Immature natural killer cell (primary cell): ENCODE results near the gene FBLN1. TPM values are rescaled to one million over a fixed set of nuclear protein-coding genes. Genes with fewer than 3 reads are reported as not detected.

Experiments
- DNase-seq, 3 donors: peaks; one replicate each; pipeline ENCODE4 v3.0.0; 2022; ENCODE audit warnings: mixed read lengths in 1 of 3
- H3K27ac Mint-ChIP-seq, 6 donors: one replicate each; pipeline ENCODE4 v1.8.0; 2020; ENCODE audit warnings: mixed read lengths in 6 of 6, mild to moderate bottlenecking in 5 of 6, inconsistent platforms in 4 of 6, moderate library complexity in 3 of 6
- H3K27me3 Mint-ChIP-seq, 3 donors: one replicate each; pipeline ENCODE4 v1.8.0; 2020 to 2021; ENCODE audit warnings: low read depth in 3 of 3, mild to moderate bottlenecking in 3 of 3, mixed read lengths in 3 of 3, moderate library complexity in 3 of 3, inconsistent platforms in 1 of 3
- H3K36me3 Mint-ChIP-seq, 3 donors: one replicate each; pipeline ENCODE4 v1.8.0; 2020; ENCODE audit warnings: mixed read lengths in 3 of 3, inconsistent platforms in 2 of 3, mild to moderate bottlenecking in 2 of 3
- H3K4me1 Mint-ChIP-seq, 2 donors: one replicate each; pipeline ENCODE4 v1.8.0; 2020; ENCODE audit warnings: inconsistent platforms in 2 of 2, mild to moderate bottlenecking in 2 of 2, mixed read lengths in 2 of 2, moderate library complexity in 1 of 2
- H3K4me3 Mint-ChIP-seq, 5 donors: one replicate each; pipeline ENCODE4 v1.8.0; 2020; ENCODE audit warnings: mild to moderate bottlenecking in 5 of 5, mixed read lengths in 5 of 5, inconsistent platforms in 3 of 5, moderate library complexity in 3 of 5
- H3K9me3 Mint-ChIP-seq, 6 donors: one replicate each; pipeline ENCODE4 v1.8.0; 2020; ENCODE audit warnings: mild to moderate bottlenecking in 6 of 6, mixed read lengths in 6 of 6, inconsistent platforms in 4 of 6, moderate library complexity in 3 of 6
- polyA plus RNA-seq, 3 donors: library from polyadenylated mRNA; unstranded; fragments of 300-500 nt; fragmentation: Illumina TruSeq; gene quantifications; one replicate each; pipeline ENCODE4 v1.2.3, GENCODE V29; 2021

FBLN1 gene
- polyA plus RNA-seq, 3 donors from 2014 or later, result not detected

DNA sequence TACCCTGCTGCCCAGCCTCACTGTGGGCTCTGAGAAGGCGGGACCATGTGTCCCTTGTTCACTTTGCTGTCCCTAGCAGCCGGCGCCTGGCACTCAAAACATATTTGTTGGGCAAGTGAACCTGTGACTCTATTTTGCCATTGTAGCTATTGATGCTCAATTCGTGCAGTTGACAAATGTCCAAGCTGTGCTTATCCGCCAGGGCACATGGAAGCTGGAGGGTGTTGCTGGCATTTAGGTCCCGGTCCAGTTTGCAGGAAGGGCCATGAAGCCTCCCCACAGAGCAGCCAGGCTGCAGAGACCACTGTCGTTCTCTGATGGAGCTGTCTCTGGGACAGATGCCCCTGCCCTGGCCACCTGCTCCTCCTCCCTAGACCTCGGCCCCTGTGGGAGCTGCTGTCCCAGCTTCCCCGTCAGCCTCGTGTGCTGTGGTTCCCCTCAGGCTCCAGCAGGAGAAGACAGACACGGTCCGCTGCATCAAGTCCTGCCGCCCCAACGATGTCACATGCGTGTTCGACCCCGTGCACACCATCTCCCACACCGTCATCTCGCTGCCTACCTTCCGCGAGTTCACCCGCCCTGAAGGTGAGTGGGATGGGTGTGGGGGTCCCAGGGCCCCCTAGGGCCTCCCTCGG, 71.5 kb downstream of the FBLN1 start:
- Mint-ChIP-seq H3K36me3 (peaks cover 0 to 4% (median 0%) of the 10 kb centered on the region in 3 donors), H3K27me3 (peaks cover 0 to 5% (median 2%) of the 10 kb centered on the region in 3 donors), H3K27ac (no peak overlapping the region), H3K4me1 (no peaks in the 10 kb centered on the region), H3K4me3 (no peak overlapping the region), H3K9me3 (peaks cover 5 to 21% (median 8%) of the 10 kb centered on the region in 6 donors)
- no peak for DNase-seq

DNA sequence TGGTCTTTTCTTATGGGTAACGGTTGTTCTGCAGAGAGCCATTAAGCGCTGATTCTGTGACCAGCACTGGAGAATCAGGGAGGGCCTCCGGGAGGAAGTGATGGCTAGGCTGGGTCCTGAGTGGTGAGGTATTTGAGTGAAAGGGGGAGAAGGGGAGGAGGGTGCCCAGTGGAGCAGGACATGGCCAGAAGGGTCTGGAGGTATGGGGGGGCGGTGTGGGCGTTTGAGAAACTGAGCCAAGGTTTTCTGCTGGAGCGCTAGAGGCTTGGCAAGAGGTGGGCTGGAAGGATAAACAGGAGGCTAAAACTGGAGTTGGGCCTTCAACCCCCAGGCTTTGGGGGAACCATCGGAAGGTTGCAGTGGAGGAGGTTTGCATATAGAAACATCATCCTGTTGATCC, 72.5 kb downstream of the FBLN1 start:
- DNase-seq, result no peak
- Mint-ChIP-seq H3K4me1 (no peaks in the 10 kb centered on the region), H3K36me3 (peaks cover 0 to 4% (median 0%) of the 10 kb centered on the region in 3 donors), H3K4me3 (no peak overlapping the region), H3K9me3 (peaks cover 5 to 13% (median 7%) of the 10 kb centered on the region in 6 donors), H3K27me3 (peaks cover 0 to 3% (median 2%) of the 10 kb centered on the region in 3 donors), H3K27ac (no peak overlapping the region)

DNA sequence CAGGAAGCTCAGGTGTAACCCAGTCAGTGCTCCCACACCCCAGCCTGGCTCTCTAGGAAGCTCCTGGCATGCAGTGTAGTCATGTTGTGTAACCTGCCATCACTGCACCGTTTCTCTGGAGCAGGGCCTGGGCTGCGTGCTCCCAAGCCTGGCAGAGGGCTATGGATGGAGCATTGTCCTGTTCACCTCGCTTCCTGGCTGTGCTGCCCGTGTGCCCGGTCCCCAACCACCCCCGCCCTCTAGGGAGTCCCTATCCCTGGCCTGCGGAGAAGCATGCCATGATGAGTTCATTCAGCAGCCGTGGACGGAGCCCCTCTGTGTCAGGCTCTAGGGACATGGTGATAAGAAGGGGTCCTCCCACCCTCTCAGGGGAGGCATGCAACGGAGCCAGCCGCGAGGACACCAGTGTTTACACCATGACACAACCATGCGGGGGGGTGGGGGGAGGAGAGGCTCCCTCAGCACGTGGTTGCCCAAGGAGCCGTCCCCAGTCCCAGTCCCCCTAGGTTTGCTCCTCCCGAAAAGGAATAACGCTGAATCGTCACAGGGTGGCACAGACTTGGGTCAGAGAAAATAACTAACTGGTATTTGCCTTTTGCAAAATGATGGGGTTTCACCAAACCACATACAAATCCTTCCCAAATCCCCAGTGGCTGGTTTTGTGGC, 73.1 kb downstream of the FBLN1 start:
- Mint-ChIP-seq H3K4me1 (no peaks in the 10 kb centered on the region), H3K36me3 (peaks cover 0 to under 1% (median 0%) of the 10 kb centered on the region in 3 donors), H3K9me3 (peaks cover 0 to 8% (median 2%) of the 10 kb centered on the region in 6 donors), H3K4me3 (no peak overlapping the region), H3K27me3 (peaks cover 0 to 3% (median 2%) of the 10 kb centered on the region in 3 donors), H3K27ac (no peak overlapping the region)
- no peak for DNase-seq

DNA sequence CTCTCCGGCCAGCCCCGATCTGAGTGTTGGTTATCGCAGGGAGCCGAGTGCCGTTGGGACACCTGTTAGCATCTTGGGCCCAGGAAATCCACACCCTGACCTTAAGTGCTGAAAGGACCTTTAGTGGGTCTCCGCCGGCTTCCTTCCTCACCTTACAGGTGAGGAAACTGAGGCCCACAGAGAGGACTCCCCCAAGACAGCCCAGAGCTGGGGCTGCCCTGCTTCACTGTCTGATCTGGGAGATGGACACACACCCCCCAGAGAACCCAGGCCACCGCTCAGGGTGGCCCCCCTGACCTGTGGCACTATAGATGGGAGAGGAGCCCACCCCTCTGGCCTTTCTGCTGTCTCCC, 73.6 kb downstream of the FBLN1 start:
- Mint-ChIP-seq H3K27ac (peak overlapping the region in 1 of 6 donors; percentile 73), H3K4me1 (peaks cover 0 to 5% of the 10 kb centered on the region in 2 donors), H3K4me3 (no peak overlapping the region), H3K36me3 (no peaks in the 10 kb centered on the region), H3K9me3 (peaks cover 0 to 5% (median under 1%) of the 10 kb centered on the region in 6 donors), H3K27me3 (peaks cover 0 to 4% (median 3%) of the 10 kb centered on the region in 3 donors)
- no peak for DNase-seq

DNA sequence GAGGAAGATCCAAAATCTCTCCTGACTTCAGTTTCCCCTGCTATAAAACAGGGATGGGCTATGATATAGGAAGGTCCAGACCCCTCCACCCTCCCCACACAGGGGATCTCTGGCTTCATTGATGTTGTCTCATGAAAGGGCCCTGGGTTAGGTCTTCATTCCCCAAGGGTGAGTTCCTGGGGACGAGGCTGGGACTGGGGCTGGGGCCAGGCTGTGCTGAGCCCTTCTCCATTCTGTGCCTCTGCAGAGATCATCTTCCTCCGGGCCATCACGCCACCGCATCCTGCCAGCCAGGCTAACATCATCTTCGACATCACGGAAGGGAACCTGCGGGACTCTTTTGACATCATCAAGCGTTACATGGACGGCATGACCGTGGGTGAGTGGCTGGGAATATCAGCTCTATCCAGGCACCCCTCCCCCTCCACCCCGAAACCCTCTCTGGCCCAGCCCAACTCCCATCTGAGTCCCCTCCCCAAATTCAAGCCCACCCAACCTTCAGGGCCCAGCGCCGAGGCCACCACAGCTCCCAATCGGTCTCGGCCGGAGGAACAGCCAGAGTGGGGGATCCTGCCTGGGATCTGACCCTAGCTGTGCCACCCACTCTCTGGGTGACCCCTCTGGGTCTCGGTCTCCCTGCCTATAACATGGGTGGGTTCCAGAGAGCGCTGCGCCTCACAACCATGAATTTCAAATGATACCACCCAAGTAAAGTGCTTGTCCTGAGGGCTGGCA, 74.2 kb downstream of the FBLN1 start:
- H3K4me3 Mint-ChIP-seq, result no peak overlapping the region
- peaks cover 1 to 9% of the 10 kb centered on the region in 2 donors for H3K4me1 Mint-ChIP-seq
- H3K36me3 Mint-ChIP-seq, result no peaks in the 10 kb centered on the region
- peaks cover 0 to 4% (median 3%) of the 10 kb centered on the region in 3 donors for H3K27me3 Mint-ChIP-seq
- peak overlapping the region in 1 of 6 donors; percentile 73 for H3K27ac Mint-ChIP-seq
- peaks cover 0 to 2% (median 0%) of the 10 kb centered on the region in 6 donors for H3K9me3 Mint-ChIP-seq
- no peak for DNase-seq

DNA sequence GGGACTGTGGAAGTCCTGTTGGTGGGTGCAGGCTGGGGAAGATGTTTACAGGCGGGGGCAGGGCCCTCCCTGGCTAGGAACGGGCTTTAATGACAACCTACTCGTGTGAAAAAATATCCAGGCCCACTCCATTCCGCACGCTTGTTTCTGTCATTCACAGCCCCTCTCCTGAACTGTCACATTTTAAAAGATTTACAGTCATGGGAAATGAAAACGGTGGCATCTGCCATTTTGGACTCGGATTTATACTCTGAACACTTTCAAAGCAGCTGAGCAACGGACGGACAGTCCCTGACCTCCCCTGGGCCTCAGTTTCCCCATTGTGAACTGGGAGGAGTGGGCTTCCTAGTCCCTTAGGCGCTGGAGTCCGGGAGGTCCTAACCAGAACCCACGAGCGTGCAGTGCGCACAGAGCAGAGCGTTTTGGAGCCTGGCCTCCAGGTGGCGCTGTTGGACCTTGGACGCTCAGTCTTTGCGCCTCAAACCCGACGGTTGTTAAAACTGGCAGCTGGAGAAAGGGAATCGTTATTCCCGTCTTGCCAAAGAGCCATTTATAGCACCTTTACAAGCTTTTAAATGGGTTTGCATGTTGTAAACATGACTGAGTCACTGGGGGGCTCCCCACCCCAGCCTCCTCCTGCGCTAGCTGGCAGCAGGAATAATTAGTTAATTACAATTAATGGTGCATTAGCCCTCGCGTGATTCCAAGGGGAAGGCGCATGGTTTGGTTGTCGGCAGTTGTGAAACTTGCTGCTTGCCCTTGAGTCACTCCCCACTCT, 75.3 kb downstream of the FBLN1 start:
- Mint-ChIP-seq H3K4me3 (no peak overlapping the region), H3K27ac (peak overlapping the region in 1 of 6 donors; percentile 17), H3K4me1 (peaks cover 1 to 11% of the 10 kb centered on the region in 2 donors), H3K36me3 (no peaks in the 10 kb centered on the region), H3K27me3 (peaks cover 0 to 4% (median 3%) of the 10 kb centered on the region in 3 donors), H3K9me3 (peaks cover 0 to 2% (median 0%) of the 10 kb centered on the region in 6 donors)
- peak; percentile 58 to 68 (median 65) for DNase-seq

DNA sequence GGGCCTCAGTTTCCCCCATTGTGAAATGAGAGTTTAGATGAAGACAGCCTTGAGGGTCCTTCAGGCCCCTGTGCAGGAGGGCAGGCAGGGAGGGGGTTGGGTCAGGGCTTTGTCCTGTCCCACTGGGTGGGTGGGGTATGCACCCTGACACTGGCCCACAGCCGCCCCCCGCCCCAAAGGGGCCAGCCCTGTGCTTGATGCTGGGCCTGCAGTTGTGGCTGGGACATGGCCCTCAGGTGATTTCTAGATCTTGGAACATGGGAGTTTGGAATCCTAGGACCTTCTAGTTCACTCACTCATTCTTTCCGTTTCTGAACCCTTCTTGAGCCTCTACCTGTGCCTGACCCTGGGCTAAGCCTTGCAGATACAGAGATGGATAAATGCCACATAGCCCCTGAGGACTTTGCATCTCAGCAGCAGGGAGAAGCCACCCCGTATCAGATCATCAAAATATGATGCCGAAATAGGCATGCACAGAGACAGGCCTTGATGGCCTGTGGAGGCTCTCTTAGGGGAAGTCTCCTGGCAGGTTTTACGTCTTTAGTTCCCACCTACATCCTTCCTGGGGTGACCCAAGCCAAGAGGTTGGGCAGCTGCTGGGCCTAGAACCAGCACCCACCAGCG, 76.0 kb downstream of the FBLN1 start:
- no peaks in the 10 kb centered on the region for H3K36me3 Mint-ChIP-seq
- H3K27me3 Mint-ChIP-seq, result peaks cover 0 to 4% (median 3%) of the 10 kb centered on the region in 3 donors
- no peak for DNase-seq
- H3K27ac Mint-ChIP-seq, result no peak overlapping the region
- no peak overlapping the region for H3K4me3 Mint-ChIP-seq
- H3K4me1 Mint-ChIP-seq, result peaks cover 6 to 18% of the 10 kb centered on the region in 2 donors
- peaks cover 0 to 2% (median 0%) of the 10 kb centered on the region in 6 donors for H3K9me3 Mint-ChIP-seq

DNA sequence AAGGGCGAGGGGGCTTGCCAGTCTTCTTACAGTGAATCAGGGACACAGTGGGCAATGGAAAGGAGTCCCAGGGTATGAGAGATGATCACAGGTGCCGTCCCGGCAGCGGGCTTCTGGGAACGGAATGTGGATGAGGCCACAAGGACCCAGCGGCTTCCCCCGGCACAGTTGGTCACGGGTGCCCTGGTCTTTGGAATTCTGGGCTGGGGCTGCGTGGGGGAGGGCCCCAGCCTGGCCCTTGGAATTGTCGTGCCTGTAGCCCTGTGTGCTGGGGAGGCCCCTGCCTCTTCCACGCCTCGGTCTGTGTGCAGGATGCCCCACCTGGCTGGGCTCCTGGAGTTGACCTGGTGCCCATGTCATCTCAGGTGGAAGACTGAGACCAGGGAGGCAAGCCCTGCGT, 76.6 kb downstream of the FBLN1 start:
- Mint-ChIP-seq H3K36me3 (no peaks in the 10 kb centered on the region), H3K27me3 (peaks cover 0 to 4% (median 3%) of the 10 kb centered on the region in 3 donors), H3K4me1 (peaks cover 9 to 22% of the 10 kb centered on the region in 2 donors), H3K27ac (no peak overlapping the region), H3K9me3 (peaks cover 0 to 2% (median 0%) of the 10 kb centered on the region in 6 donors), H3K4me3 (no peak overlapping the region)
- no peak for DNase-seq

DNA sequence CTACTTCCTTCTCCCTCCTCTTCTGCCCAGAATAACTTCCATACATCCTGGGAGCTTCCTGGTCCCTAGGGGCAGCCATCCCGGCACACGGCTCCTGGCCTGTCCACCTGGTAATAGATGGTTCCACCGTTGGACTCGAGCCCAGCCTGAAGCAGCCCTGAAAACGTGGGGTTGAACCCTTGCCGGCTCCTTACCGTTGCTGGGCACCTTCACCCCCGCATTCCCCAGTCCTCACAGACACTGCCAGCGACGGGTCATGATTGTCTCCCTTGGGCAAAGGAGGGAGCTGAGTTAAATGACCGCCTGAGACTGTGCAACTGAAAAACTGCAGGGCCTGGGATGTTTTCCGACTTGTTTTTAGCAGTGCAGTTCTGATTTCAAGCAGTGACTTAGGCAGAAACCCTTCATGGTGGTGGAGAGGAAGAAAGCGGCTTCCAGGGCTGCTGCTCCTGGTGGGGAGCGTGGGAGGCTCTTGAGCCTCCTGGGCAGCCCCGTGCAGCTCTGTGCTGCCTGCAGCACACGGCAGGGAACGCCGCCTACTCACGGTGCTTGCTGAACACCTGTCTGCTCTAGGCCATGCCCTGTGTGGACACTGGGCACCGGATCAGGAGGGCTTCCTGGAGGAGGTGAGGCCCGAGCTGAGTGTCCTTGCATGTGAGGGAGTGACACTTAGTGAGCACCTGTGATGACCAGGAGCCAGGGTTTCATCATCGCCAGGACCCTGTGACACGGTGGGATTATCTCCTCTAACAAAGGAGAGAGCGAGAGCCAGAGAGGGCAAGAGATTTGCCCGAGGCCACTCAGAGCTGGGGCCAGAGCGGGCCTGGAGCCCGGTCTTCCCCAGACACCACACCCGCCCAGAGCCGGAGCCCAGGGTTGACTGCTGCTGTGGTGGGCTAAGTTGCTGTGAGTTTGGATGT, 77.4 kb downstream of the FBLN1 start:
- Mint-ChIP-seq H3K4me3 (no peak overlapping the region), H3K9me3 (peaks cover 0 to 2% (median 0%) of the 10 kb centered on the region in 6 donors), H3K36me3 (no peaks in the 10 kb centered on the region), H3K27ac (no peak overlapping the region), H3K27me3 (peaks cover 0 to 4% (median 3%) of the 10 kb centered on the region in 3 donors), H3K4me1 (peaks cover 9 to 22% of the 10 kb centered on the region in 2 donors)
- no peak for DNase-seq

DNA sequence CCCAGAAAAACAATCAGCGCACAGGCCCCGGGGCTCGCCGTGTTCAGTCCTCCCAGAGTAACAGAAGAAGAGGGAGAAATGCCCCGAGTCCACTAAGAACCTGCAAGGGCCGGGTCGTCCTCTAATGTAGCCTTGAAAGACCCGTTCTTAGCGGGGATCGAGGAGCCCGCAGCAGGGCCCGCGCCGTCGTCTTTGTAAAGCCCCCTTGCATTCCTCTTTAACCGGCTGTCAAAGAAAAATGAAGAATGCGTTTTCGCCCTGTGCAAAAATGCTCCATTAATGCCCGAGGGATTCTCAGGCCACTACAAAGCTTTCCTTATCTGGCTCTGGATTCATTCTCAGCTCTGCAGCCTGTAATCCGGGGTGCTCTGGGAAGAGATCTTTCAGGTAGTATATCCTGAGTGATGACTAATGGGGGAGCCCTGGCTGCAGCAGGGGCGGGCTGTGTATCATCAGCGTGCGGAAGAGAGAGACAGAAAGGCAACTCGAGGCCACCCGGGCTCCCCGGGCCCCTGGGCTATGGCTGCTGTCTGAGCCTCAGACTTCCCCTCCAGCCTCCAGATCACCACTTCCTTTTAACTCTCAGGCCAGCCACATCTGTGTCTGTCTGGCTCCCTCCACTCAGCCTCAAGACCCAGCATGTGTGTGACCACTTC, 78.2 kb downstream of the FBLN1 start:
- DNase-seq, result peak in 1 of 3 donors; percentile 7
- H3K27me3 Mint-ChIP-seq, result peaks cover 0 to 4% (median 3%) of the 10 kb centered on the region in 3 donors
- peaks cover 9 to 22% of the 10 kb centered on the region in 2 donors for H3K4me1 Mint-ChIP-seq
- H3K27ac Mint-ChIP-seq, result no peak overlapping the region
- H3K9me3 Mint-ChIP-seq, result peaks cover 0 to 2% (median 0%) of the 10 kb centered on the region in 6 donors
- H3K36me3 Mint-ChIP-seq, result no peaks in the 10 kb centered on the region
- H3K4me3 Mint-ChIP-seq, result no peak overlapping the region

DNA sequence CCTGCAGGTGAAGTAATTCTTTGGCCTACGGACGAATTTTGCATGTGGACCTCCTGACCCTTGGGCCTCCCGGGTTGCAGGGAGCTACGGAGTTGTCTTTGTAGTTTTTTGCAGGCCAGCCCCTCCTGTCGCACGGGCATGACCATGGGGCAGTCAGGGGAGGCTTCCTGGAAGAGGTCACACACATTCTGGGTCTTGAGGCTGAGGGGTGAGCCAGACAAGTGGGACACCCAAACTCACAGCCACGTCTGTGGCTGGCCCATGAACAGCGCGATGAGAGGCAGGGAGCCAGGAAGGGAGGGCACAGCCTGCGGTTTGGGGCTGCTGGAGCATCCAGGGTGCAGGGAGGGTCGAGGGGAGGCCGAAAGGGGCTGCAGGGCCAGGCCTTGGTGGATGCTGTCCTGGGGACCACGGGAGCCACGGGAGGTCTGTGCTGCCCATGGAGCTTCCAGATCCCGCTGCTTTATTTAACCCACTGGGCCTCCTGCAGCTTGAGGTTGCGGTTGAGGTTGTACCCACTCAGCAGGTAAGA, 78.9 kb downstream of the FBLN1 start:
- H3K4me1 Mint-ChIP-seq, result peaks cover 9 to 22% of the 10 kb centered on the region in 2 donors
- peaks cover 0 to under 1% (median 0%) of the 10 kb centered on the region in 6 donors for H3K9me3 Mint-ChIP-seq
- peak overlapping the region in 1 of 5 donors; percentile 44 for H3K4me3 Mint-ChIP-seq
- peaks cover 0 to 6% (median 3%) of the 10 kb centered on the region in 3 donors for H3K27me3 Mint-ChIP-seq
- no peak overlapping the region for H3K27ac Mint-ChIP-seq
- no peaks in the 10 kb centered on the region for H3K36me3 Mint-ChIP-seq
- no peak for DNase-seq
